Cerebellar cortex (tissue), 1 donor: Measurements from ENCODE around the gene PAPOLA.

Experiments
- DNase-seq: peaks from one replicate; pipeline ENCODE4 v3.0.0-alpha.2; 2015; ENCODE audit warnings: low spot score

The PAPOLA gene

GRCh38 chr14:96565811-96566210, 63.6 kb downstream of the PAPOLA start:
- DNase-seq = no peak

DNA sequence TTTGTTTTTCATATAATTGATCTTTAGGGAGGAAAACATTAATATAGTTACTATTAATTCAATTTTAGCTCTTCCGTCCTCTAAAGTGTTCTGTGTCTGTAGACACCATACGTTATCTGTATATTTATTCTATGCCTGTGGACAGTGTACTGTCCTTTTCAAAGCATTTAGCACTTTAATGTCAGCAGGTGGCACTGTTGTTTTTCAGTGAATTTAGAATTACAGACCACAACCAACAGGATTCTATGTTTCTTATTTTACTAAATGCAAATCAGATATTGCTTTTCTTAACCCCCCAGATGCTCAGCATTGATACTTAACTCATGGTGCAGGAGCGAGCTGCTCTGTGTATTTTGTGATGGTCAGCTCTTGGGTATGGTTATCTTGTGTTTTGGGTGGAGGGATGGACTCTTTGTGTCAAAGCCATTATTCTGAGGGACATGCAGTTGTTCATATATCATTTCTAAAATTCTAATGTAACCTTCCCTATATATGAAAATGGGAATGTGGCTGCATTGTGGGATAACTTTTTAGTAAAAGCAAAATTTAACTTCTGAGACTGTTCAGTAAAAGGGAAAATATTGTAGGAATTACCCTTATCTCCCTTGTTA, 65.2 kb downstream of the PAPOLA start:
- peak; percentile 45 for DNase-seq

- no peak for DNase-seq
Observed at GRCh38 chr14:96568621-96569020, 66.4 kb downstream of the PAPOLA start.

DNA sequence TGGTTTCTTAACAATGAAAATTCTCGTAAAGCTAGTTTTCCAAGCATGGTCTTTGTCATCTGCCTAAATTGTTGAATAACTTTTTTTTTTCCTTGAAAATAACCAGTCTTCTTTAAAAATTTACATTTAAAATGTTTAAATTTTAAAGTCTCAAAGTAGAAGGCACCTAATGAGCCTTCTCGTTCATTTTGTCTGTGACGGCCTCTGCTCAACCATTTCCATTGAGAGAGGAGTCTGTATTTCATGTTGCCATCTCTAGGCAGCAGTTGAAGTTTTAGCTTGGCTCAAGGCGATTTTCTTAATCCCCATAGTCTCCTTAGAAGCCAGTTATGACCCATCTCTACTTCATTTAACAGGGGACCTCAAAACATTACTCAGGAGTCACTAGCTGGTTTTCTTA, 69.1 kb downstream of the PAPOLA start:
- DNase-seq = no peak

DNA sequence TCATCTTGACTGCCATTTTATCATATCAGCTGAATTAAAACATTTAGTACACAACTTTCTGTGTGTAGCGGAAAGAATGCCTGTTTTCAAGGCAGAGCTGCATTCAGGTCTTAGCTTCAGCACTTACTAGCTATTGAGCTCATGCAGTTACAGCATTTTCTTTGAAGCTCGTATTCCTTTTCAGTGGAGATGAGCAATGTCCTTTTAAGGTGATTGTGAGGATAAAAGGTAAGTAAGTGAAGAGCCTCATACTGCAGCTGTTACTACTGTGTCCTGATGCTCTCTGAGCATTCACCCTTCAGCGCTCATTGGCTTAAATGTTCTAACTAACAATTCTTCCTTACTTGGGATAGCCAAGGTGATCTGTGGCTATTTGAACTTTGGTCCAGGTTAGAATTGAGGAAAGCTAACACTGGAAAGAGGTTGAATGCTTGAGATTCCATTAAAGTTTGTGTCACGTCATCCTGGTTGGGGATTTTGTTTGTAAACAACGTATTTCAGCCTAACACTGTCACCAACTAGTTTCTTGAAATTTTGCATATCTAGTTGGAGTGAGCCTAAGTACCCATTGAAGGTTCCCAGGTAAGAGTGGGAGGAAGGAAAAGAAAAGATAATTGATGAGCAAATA, 71.4 kb downstream of the PAPOLA start:
- no peak for DNase-seq

DNA sequence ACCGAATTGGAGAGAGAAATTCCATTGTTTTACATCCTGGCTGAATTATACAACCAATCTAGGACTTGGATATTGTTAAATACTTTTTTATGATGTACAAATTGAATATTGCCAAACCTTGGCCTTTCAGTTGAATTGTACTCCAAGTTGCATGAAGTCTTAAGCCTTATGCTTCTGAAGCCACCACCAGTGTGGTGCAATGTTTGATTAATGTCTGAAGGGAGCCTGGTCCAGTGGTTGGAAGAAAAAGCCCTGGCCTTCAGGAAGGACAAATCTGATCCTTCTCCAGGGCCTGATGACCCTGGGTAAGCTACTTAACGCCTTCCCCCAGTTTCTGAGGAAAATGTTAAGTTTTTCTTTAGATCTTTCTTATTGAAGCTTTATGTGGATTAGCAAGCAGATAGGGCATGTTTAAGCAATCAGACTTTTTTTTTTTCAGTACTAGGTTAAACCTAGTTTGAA, 72.0 kb downstream of the PAPOLA start:
- no peak for DNase-seq

- no peak for DNase-seq
Observed at GRCh38 chr14:96574633-96575632, 72.8 kb downstream of the PAPOLA start.

DNA sequence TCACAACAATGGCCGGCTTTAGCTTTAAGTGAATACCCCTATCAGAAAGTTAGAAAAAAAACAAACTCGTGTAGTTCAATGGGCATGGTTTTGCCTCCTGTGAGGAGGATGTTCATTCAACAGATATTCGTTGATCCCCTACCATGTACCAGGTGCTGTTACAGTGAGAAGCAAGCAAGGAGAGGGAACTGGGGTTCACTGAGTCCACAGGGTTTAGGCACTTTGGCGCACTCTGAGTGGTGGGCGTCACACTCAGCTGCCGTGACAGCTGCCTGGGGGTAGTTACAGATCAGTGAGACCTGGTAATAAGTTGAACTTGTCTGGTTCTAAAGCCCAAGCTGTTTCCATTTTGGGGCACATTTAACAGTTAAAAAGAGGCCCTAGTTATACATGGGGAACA, 74.2 kb downstream of the PAPOLA start:
- no peak for DNase-seq

GRCh38 chr14:96576937-96577336, 74.8 kb downstream of the PAPOLA start:
- DNase-seq = no peak

- DNase-seq = no peak
Observed at GRCh38 chr14:96578619-96579018, 76.4 kb downstream of the PAPOLA start.

GRCh38 chr14:96579358-96579757, 77.2 kb downstream of the PAPOLA start:
- DNase-seq = no peak

- DNase-seq = no peak
Observed at GRCh38 chr14:96579855-96580254, 77.7 kb downstream of the PAPOLA start.

GRCh38 chr14:96580566-96580965, 78.4 kb downstream of the PAPOLA start:
- DNase-seq = no peak

- DNase-seq = no peak
Observed at GRCh38 chr14:96581026-96581425, 78.8 kb downstream of the PAPOLA start.

GRCh38 chr14:96581902-96582301, 79.7 kb downstream of the PAPOLA start:
- DNase-seq = no peak

DNA sequence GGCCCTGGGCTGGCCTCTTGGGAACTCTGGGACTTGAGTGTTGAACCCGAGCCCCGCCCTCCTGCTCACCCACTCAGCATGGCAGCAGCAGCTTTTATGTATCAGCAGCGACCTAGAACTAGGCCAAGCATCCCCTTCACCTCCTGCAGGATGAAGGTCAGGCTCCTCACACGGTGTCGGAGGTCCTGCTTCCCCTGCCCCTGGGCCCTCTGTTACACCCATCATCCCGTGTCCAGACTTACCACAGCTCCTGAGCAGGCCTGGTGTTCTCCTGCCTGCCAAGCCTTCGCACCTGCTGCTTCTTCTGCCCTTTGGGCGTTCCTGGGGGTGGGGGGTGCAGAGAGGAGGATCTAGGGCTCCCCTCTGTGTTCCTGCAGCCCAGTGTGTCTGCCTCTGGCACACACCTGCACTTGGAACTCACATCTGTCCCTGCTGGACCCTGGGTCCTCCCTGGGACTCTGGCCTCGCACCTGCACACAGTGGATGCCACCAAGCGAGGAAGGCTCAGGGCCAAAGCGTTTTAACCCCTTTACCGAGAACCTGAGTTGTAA, 80.3 kb downstream of the PAPOLA start:
- DNase-seq = no peak

DNA sequence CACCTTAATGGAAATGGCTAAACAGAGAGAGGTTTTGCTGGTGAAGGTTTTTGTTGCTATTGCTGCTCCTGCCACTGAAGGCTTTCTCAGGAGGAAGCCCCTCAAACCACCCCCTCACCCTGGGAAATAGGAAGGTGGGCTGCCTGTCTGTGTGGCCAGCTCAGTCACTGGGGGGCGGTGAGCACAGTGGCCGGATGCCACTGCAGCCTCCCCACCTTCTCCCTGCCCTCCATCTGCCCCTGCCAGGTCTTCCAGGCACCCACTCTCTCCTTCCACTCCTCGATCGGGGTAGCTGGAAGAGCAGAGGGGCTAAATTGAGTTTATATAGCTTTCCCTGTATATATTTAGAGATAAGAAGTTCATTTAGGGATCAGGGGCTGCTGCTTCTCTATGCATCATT, 80.8 kb downstream of the PAPOLA start:
- DNase-seq = no peak

GRCh38 chr14:96583569-96584041, 81.4 kb downstream of the PAPOLA start:
- DNase-seq = no peak

- DNase-seq = peak; percentile 51
Observed at GRCh38 chr14:96584199-96584906, 82.2 kb downstream of the PAPOLA start.

DNA sequence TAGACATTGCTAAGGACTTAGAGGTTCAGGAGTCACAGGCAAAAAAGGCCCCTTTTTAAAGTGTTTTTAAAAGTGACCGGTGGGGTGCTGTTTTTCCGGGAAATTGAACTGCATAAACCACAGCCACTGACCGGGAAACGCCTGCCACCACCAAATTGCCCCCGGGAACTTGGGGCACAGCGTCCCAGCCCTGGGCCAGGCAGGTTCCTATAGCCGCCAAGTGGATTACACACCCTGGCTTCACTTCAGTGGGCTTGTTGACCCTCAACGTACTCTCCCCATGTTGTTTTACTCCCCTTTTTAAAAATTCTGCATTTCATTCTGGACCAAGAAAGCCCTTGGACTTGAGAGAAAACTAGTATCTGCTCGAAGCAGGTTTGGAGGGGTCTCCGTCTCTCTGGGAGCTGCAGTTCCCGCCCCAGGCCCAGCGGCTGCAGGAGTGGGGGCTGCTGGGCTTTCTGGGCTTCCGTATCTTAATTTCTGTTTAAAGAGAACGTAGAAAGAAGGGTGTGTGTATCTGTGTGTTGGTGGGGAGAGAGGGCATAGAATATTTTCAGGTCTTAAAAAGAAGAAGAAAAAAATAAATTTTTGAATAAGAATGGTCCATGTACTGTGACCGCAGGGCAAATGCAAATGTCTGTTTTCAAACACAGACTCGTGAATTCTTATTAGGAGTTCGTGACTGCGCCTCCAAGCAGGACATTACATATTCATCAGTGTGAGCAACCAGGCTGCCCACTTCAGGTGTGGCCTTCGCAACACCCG, 82.9 kb downstream of the PAPOLA start:
- no peak for DNase-seq

- DNase-seq = no peak
Observed at GRCh38 chr14:96585672-96586013, 83.5 kb downstream of the PAPOLA start.
